Stomach smooth muscle (tissue), 2 donors: ENCODE results near the gene LACTBL1.
"Not testable (repeated sequence)": the region's sequence is repeated elsewhere in the genome, so short reads cannot be mapped to it uniquely, and the experiment has no call there.

Experiments used
- H3K27ac ChIP-seq: one replicate; pipeline ENCODE4 v1.7.0; 2013; ENCODE audit warnings: mild to moderate bottlenecking, low read length, inconsistent platforms
- H3K27me3 ChIP-seq, 2 donors: one replicate each; pipeline ENCODE4 v1.7.0; 2013; ENCODE audit warnings: low read length in 2 of 2; ENCODE audit not compliant: insufficient read depth in 2 of 2, control insufficient read depth in 1 of 2
- H3K36me3 ChIP-seq, 2 donors: one replicate each; pipeline ENCODE4 v1.7.0; 2013; ENCODE audit warnings: low read length in 2 of 2; ENCODE audit not compliant: control insufficient read depth in 2 of 2, insufficient read depth in 2 of 2
- H3K4me1 ChIP-seq: one replicate; pipeline ENCODE4 v1.7.0; 2013; ENCODE audit warnings: low read length; ENCODE audit not compliant: control insufficient read depth, insufficient read depth
- H3K4me3 ChIP-seq, 2 donors: one replicate each; pipeline ENCODE4 v1.7.0; 2013; ENCODE audit warnings: low read length in 2 of 2
- H3K9ac ChIP-seq, 2 donors: one replicate each; pipeline ENCODE4 v1.7.0; 2013; ENCODE audit warnings: low read length in 2 of 2, mild to moderate bottlenecking in 1 of 2
- H3K9me3 ChIP-seq, 2 donors: one replicate each; pipeline ENCODE4 v1.7.0; 2013; ENCODE audit warnings: low read length in 2 of 2; ENCODE audit not compliant: control insufficient read depth in 2 of 2
- donor health status: healthy.
- donor health status: Pancreatic carcinoma.

LACTBL1 gene

GRCh38 chr1:22972760-22973159 lies at the start of gene LACTBL1:
LACTBL1 (minus strand) TSS chr1:22972866; CDS start chr1:22972316, 550 bp downstream.
- H3K4me1 ChIP-seq, result peaks cover 10% of the 10 kb centered on the region
- peaks cover 0 to 9% of the 10 kb centered on the region in 2 donors for H3K27me3 ChIP-seq
- H3K9me3 ChIP-seq, result no peaks in the 10 kb centered on the region
- H3K9ac ChIP-seq, result no peak within 1 kb of the TSS
- no peak within 1 kb of the TSS for H3K4me3 ChIP-seq
- H3K36me3 ChIP-seq, result no peaks in the 10 kb centered on the region
- no peak within 1 kb of the TSS for H3K27ac ChIP-seq

- no peaks in the 10 kb centered on the region for H3K36me3 ChIP-seq
- H3K9me3 ChIP-seq, result no peaks in the 10 kb centered on the region
- no peak overlapping the region for H3K4me3 ChIP-seq
- no peaks in the 10 kb centered on the region for H3K27me3 ChIP-seq
- H3K27ac ChIP-seq, result no peak overlapping the region
- no peak overlapping the region for H3K9ac ChIP-seq
- H3K4me1 ChIP-seq, result no peaks in the 10 kb centered on the region
Observed at GRCh38 chr1:23021834-23022233, 49.2 kb upstream of the LACTBL1 start.

- Histone ChIP-seq H3K4me3 (peak overlapping the region; percentile 93 to 99), H3K27me3 (no peaks in the 10 kb centered on the region), H3K9ac (peak overlapping the region; percentile 89), H3K36me3 (no peaks in the 10 kb centered on the region), H3K9me3 (no peaks in the 10 kb centered on the region), H3K4me1 (no peaks in the 10 kb centered on the region), H3K27ac (no peak overlapping the region)
Observed at GRCh38 chr1:23020706-23021405, 48.2 kb upstream of the LACTBL1 start.

GRCh38 chr1:23019863-23020625 lies 47.4 kb upstream of the LACTBL1 start:
- Histone ChIP-seq H3K9me3 (no peaks in the 10 kb centered on the region), H3K27ac (peak overlapping the region; percentile 69), H3K4me3 (peak overlapping the region; percentile 93 to 99), H3K4me1 (no peaks in the 10 kb centered on the region), H3K27me3 (no peaks in the 10 kb centered on the region), H3K9ac (peak overlapping the region; percentile 89), H3K36me3 (no peaks in the 10 kb centered on the region)

- Histone ChIP-seq H3K9ac (peak within 1 kb of the TSS; percentile 89), H3K27me3 (no peaks in the 10 kb centered on the region), H3K4me3 (peak within 1 kb of the TSS; percentile 93 to 99), H3K4me1 (no peaks in the 10 kb centered on the region), H3K27ac (peak within 1 kb of the TSS; percentile 69), H3K36me3 (no peaks in the 10 kb centered on the region), H3K9me3 (no peaks in the 10 kb centered on the region)
Observed at GRCh38 chr1:23019094-23019862, 46.6 kb upstream of the LACTBL1 start, which contains the start of gene KDM1A. KDM1A (plus strand) TSS chr1:23019468; CDS start chr1:23019597, 129 bp downstream.

GRCh38 chr1:23018661-23019093 lies 46.0 kb upstream of the LACTBL1 start:
- H3K27me3 ChIP-seq, result no peaks in the 10 kb centered on the region
- H3K4me3 ChIP-seq, result peak overlapping the region; percentile 93 to 99
- no peaks in the 10 kb centered on the region for H3K9me3 ChIP-seq
- peak overlapping the region; percentile 83 to 89 for H3K9ac ChIP-seq
- H3K4me1 ChIP-seq, result no peaks in the 10 kb centered on the region
- no peaks in the 10 kb centered on the region for H3K36me3 ChIP-seq
- H3K27ac ChIP-seq, result peak overlapping the region; percentile 69

- no peaks in the 10 kb centered on the region for H3K9me3 ChIP-seq
- H3K36me3 ChIP-seq, result no peaks in the 10 kb centered on the region
- H3K9ac ChIP-seq, result no peak overlapping the region
- H3K27me3 ChIP-seq, result no peaks in the 10 kb centered on the region
- no peak overlapping the region for H3K27ac ChIP-seq
- H3K4me1 ChIP-seq, result no peaks in the 10 kb centered on the region
- no peak overlapping the region for H3K4me3 ChIP-seq
Observed at GRCh38 chr1:23013657-23014056, 41.0 kb upstream of the LACTBL1 start.

- H3K27me3 ChIP-seq, H3K36me3 ChIP-seq, H3K9me3 ChIP-seq, H3K4me1 ChIP-seq, H3K9ac ChIP-seq, H3K4me3 ChIP-seq, H3K27ac ChIP-seq: not testable (repeated sequence)
Observed at GRCh38 chr1:23010025-23010424, 37.4 kb upstream of the LACTBL1 start.

- Histone ChIP-seq H3K36me3 (no peaks in the 10 kb centered on the region), H3K9ac (no peak overlapping the region), H3K27me3 (no peaks in the 10 kb centered on the region), H3K27ac (no peak overlapping the region), H3K9me3 (no peaks in the 10 kb centered on the region), H3K4me3 (no peak overlapping the region), H3K4me1 (no peaks in the 10 kb centered on the region)
Observed at GRCh38 chr1:23008901-23009300, 36.2 kb upstream of the LACTBL1 start.

- Histone ChIP-seq H3K9me3 (no peaks in the 10 kb centered on the region), H3K36me3 (no peaks in the 10 kb centered on the region), H3K27ac (no peak overlapping the region), H3K4me1 (no peaks in the 10 kb centered on the region), H3K27me3 (no peaks in the 10 kb centered on the region), H3K9ac (no peak overlapping the region), H3K4me3 (no peak overlapping the region)
Observed at GRCh38 chr1:23007106-23007505, 34.4 kb upstream of the LACTBL1 start.
